Hepatocyte (in vitro differentiated cells): ENCODE results near the gene SHROOM2.
"Not testable (repeated sequence)": the region's sequence is repeated elsewhere in the genome, so short reads cannot be mapped to it uniquely, and the experiment has no call there.

Experiments
- EZH2 ChIP-seq: fragments of 200-600 bp; sonication (generic); IDR thresholded peaks from 2 replicates; pipeline ENCODE4 v1.6.1; 2016; ENCODE audit warnings: antibody characterized with exemption, mild to moderate bottlenecking, borderline replicate concordance
- EZH2phosphoT487 ChIP-seq: fragments of 200-600 bp; sonication (generic); IDR thresholded peaks from one replicate; pipeline ENCODE4 v1.6.1; 2018; ENCODE audit warnings: antibody characterized with exemption, mild to moderate bottlenecking, low read depth, moderate library complexity; ENCODE audit not compliant: unreplicated experiment, severe bottlenecking
- TF ChIP-seq, protein P1 (sequence below): fragments of 200-600 bp; sonication (generic); IDR thresholded peaks from 2 replicates; pipeline ENCODE4 v1.5.1; 2016; ENCODE audit warnings: antibody characterized with exemption, mild to moderate bottlenecking; ENCODE audit not compliant: poor library complexity

DNA sequence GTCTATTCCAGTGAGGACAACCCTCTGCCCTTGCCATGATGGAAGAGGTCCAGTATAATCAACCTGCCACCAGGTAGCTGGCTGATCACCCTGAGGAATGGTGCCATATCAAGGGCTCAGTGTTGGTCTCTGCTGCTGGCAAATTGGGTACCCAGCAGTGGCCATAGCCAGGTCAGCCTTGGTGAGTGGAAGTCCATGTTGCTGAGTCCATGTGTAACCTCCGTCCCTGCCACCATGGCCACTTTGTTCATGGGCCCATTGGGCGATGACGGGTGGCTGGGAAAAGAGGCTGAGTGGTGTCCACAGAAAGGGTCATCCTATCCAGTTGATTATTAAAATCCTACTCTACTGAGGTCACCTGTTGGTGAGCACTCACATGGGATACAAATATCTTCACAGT is 24.9 kb downstream of the SHROOM2 start:
- TF ChIP-seq, protein P1, sequence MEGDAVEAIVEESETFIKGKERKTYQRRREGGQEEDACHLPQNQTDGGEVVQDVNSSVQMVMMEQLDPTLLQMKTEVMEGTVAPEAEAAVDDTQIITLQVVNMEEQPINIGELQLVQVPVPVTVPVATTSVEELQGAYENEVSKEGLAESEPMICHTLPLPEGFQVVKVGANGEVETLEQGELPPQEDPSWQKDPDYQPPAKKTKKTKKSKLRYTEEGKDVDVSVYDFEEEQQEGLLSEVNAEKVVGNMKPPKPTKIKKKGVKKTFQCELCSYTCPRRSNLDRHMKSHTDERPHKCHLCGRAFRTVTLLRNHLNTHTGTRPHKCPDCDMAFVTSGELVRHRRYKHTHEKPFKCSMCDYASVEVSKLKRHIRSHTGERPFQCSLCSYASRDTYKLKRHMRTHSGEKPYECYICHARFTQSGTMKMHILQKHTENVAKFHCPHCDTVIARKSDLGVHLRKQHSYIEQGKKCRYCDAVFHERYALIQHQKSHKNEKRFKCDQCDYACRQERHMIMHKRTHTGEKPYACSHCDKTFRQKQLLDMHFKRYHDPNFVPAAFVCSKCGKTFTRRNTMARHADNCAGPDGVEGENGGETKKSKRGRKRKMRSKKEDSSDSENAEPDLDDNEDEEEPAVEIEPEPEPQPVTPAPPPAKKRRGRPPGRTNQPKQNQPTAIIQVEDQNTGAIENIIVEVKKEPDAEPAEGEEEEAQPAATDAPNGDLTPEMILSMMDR, result not testable (repeated sequence)
- not testable (repeated sequence) for TF ChIP-seq EZH2, EZH2phosphoT487
